Embryonic facial prominence (tissue), 1 donor: ENCODE data around the gene S100A12.
"Not testable (repeated sequence)": the region's sequence is repeated elsewhere in the genome, so short reads cannot be mapped to it uniquely, and the experiment has no call there.

Experiments
- DNase-seq: peaks from one replicate; pipeline ENCODE4 v3.0.0-alpha.2; 2016; ENCODE audit errors: extremely low spot score

Gene S100A12

DNA sequence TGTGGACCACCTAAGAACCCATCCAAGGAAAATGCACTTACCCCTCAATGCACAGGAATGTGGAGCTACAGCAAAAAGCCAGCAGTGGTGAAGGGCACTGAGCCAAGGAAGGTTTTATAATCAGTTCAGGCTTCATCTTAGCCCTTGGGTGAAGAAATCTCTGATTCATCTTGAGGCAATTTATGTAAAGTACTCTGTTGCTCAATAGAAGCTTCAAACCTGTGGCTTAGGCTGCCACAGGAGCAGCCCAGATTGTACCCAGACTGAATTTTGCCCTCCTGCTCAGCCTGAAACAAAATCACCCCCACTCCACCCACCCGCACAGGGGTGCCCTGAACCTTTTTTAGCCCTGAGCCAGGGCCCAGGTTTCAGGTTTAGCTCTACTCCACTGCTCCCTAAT is at the start of gene S100A12:
Gene S100A12 (minus strand): TSS at position 111 of the 400 bp plus-strand sequence. CDS start 1,029 bp downstream, outside the sequence.
- DNase-seq, result no peak

DNA sequence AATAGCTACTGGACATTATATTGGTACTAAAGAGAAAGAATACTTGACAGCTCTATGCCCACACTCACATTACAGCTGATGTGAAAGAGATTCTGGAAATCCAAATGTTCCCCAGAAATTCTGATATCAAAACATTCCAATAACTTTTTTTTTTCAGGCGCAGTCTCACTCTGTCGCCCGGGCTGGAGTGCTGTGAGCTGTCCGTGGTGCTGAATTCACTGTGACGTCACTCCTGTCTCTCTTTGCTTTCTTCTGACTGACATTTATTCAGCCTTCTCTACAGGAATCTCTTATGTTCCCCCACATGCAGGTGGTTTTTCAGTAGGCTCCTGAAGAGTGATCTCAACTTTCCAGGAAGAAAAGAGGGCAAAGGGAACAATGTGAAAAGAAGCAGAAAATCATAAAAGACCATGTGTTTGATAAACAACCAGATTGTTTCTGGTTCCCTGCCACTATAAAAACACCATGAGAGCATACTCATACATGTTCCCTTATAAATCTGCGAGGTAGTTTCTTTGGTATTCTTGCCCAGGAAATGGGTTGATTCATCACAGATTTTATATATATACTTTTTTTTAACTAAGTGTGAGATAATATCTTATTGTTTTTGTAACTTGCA is 47.1 kb upstream of the S100A12 start:
- DNase-seq, result peak; percentile 65

DNA sequence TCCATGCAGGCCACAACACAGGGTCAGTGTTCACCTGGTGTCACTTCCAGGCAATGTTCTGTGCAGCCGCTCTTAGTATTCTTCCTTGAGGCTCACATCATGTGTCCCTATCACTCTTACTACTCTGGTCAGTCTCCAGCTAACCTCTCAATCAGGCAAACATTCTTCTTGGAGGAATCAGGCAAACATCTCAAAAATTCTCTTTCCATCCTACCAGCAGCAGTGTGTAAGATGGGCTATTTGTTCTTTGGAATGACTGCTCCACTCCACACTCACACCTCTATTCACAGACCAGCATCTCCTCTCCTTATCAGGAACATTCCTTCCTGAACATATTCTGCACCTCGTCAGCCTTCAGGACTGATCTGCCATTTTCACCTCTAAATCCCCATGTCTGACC is 44.9 kb upstream of the S100A12 start:
- no peak for DNase-seq

DNA sequence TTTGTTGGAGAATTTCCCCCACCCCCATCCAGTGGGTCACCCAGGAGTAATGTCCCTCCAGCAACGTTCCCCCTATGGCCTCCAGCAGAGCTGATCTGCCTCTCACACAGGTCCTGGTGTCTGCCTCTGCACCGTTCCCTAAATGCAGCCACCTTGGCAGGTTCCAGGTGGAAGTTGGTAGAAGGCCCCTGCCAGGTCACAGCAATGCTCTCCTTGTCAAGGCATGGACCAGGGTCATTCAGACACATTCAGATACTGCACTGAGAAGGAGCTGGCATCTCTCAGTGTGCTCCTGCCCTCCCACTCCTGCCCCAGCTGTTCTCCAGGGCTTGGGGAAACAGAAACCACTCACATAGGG is 44.0 kb upstream of the S100A12 start:
- DNase-seq, result not testable (repeated sequence)

DNA sequence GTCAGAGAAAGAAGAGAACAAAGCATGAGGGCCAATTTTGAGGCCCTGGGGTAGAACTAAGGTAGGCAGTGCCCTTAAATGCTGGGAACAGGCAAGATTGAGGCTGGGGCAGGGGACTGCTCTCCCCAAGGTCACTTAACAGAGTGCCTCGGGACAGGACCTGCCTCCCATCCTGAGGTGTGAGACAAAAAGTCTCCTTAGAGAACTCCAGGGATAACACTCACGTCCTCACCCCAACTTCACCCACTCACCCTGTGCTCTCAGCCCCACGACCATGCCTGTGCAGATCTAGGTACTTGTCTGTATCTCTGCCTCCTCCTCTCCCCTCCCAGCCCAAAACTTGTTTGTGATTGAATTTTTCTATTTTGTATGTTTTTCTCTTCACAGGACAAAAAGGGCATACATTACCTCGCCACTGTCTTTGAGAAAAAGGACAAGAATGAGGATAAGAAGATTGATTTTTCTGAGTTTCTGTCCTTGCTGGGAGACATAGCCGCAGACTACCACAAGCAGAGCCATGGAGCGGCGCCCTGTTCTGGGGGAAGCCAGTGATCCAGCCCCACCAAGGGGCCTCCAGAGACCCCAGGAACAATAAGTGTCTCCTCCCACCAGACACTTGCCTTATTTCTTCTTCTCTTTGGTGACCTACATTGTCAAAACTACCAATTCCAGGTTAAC is 43.5 kb upstream of the S100A12 start:
- DNase-seq, result not testable (repeated sequence)

DNA sequence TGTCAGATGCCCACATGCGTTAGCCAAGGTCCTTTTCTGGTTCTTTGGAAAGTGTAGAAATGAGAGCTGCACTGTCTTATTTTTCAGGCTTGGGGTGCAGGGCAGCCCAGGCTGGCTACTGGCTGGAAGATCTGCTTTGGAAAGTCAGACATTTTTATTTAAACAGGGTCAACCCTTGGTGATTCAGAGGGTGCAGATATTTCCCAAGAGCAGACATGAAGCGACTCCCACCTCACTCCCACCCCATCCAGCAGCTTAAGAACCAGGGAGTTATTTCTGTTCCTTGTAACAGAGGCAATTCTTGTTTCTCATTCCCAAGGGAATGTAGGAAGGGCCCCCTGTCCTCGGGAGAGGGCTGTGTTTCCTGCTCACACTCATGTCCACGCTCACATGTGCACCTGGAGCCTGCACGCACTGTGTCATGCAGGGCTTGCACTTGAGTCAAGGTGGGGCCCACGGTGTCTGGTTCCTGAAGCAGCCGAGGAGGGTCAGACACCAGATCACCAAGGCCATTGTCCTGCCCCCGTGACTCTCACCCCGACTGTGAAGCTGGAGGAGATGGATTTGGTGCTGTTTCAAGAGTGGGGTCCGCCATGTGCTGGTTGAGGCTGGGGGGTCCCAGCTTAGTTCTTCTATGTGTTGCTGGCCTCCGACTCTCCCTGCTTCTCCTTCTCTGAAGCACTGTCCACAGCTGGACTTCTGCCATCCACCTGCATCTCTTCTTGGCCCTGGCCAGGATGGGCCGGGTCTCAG is 41.9 kb upstream of the S100A12 start:
- DNase-seq, result no peak

DNA sequence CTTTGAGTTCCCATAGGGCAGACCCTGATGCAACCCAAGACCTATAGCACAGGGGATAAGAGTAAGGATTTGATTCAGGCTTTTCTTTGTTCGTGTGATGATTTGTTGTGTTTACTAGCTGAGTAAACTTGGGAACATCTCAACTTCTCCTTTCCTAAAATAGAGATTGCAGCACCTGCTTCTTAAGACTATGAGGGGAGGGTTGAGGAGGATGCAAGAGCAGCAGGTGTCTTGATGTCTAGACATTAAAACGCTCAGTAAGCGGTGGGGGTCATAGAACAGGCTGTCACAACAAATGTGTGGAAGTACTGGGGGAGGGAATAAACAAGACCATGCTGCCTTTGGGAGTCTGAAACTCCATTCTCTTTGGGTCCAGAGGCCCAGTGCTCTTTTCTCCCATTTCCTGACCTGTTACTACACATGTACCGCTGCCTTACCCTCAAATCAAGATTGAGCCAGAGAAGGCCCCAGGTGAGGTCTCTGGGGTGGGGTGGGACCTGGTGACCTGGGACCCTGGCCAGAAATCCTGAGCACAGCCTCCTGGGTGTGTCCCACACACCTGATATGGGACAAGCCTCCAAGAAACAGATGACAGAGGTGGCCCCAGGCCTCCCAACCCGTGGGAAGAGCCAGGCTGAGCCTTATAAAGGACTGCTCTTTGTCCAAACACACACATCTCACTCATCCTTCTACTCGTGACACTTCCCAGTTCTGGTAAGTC is 40.6 kb upstream of the S100A12 start, which contains the start of gene S100A7A:
Gene S100A7A (plus strand): TSS at position 671 of the 721 bp plus-strand sequence. CDS start 1,563 bp downstream, outside the sequence.
- DNase-seq, result no peak

DNA sequence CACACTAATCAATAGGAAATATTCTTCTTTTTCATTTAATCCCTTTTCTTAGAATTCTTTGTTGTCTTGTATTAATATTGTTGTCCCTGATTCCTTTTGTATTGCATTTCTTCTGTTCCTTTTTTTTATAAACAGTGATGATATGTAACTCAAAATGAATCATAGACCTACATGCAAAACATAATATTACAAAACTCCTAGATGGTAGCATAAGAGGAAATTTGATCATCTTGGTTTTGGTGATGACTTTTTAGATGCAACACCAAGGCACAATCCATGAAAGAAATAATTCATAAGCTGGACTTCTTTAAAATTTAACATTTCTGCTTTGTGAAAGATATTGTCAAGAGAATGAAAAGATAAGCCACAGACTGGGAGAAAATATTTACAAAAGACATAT is 38.5 kb upstream of the S100A12 start:
- DNase-seq, result not testable (repeated sequence)

DNA sequence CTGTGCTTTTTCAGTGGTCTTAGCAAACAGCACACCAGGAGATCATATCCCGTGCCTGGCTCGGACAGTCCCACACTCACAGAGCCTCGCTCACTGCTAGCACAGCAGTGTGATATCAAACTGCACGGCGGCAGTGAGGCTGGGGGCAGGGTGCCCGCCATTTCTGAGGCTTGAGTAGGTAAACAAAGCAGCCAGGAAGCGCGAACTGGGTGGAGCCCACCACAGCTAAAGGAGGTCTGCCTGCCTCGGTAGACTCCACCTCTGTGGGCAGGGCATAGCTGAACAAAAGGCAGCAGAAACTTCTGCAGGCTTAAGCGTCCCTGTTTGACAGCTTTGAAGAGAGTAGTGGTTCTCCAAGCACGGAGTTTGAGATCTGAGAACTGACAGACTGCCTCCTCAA is 31.9 kb upstream of the S100A12 start:
- DNase-seq, result not testable (repeated sequence)

DNA sequence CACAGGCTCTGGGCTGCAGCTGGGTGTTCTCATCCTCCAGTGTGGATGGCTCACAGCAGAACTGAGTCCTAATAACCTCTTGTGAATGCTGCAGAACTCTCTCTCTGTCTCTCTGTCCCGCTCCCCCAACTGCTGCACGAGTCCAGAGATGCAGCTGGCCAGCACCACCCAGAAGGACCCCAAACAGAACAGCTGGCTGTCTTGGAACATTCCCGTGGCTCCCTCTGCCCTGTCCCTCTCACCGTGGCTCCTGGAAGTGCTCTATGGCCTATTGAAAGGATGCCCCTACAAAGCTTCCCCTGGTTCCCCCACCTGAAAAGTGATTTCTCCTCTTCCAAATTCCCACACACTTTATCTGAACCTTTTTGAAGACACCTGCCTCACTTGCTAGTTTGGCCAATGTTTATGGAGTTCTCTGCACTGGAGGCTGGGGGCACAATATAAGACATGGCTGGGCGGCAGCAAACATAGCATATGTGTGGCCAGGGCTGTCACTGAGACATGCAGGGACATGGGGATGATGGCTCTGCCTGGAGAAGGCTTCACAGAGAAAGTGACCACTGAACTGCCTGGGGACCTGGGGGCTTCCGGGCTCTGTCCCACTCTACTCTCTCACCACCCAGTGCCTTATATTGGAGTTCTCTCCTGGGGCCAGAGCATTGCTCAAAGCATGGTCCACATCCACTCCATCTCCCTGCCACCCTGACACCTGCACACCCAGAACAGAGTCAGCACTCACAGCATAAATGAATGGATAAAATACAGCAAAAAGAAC is 30.6 kb upstream of the S100A12 start:
- DNase-seq, result not testable (repeated sequence)

DNA sequence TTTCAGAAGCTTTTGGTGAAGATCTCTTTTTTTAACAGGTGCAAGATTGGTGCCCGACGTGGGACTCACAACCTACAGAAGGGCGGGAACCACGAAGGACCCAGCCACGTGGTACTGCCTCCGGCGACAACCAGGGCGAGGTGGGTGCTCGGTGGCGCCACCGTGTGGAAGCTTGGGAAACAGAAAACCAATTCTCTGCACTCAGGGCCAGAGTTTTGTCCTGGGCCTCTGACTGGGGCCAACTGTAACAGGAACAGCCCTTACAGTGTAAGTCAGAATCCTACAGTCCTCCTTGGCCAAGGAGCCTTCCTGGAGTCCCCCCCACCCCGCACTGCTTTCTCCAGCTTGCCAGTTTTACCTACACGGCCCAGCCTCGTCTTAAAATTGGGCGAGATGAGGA is 29.3 kb upstream of the S100A12 start:
- DNase-seq, result no peak

DNA sequence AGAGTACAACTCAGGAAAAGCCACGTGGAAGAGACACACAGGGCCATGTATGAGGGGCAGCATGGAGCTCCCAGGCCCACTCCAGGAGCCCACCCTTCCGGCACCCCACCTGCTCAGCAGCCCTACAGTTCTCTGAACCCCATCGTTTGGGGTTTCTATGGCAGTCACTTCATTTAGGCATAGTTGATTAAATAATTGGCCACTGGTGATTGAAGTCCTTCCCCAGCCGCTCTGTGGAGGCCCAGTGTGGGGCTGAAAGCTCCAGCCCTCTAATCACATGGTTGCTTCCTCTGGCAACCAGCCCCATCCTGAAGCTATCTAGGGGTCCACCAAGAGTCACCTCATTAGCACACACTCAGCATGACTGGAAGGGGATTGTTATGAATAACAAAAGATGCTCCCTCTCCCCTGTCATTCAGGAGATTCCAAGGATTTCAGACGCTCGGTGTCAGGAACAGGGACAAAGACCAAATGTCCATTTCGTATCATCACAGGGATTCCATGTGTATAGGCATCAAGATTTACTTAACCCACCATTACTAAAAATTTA is 28.7 kb upstream of the S100A12 start:
- DNase-seq, result no peak

DNA sequence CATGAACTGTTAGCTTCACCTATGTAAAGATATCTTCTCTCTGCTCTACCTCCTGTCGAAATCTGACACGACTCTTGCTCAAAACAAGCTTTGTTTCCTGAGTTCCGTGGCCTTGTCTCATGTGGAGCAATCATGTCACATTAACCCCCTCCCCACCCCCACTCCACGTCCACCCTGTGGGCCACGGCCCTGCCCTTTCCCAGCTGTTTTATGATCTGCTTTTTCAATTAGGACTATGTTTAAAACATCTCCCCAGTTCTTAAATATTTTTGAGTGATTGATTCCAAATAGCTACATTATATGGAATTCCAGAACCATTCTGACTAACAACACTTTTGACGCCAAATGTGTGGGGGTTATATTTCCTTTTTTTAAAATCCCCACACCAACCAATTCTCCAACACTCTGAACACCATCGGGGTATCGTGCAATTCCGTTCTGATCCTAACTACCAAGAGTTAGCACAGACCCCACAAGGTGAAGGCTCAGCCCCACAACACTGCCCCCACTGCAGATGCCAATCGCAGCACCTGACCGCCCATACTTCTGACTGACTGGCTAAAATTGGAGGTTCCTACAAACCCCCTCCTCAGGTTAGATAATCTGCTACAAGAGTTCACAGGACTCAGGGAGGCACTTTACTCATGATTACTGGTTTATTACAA is 28.1 kb upstream of the S100A12 start:
- DNase-seq, result no peak

DNA sequence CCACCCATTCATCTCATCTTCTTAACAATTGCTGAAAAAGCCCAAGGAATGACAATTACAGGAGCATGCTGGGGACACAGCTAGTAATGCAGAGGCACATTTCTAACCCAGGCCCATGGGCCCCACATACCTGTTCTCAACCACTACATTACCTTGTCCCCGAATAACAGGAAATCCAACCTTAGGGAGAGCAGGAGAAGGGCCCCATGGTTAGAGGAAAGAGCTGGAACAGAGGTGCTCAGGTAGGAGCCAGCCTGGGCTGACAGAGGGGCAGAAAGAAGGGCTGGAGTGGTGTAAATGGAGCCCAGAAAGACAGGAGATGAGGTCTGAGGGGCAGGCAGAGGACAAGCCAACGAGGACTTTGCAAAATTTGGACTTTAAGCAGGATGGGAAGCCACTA is 26.8 kb upstream of the S100A12 start:
- no peak for DNase-seq

DNA sequence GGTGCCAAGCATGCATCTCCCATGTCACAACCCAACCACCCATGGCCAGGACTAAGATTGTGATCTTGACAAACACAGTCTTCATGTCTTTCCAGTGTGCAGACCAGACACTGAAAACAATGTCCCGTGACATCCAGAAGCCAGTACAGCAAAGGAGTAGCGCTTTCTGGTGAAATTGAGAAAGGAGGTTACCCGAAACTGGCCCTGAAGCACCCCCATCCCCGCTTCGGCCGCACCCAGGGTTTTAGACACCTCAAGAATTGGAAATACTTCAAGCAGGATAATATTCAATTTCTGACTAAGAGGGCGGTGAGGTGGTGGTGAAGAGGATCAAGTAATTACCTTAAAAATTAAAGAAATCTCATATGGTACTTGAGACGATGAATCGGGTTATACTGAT is 26.0 kb upstream of the S100A12 start:
- no peak for DNase-seq

DNA sequence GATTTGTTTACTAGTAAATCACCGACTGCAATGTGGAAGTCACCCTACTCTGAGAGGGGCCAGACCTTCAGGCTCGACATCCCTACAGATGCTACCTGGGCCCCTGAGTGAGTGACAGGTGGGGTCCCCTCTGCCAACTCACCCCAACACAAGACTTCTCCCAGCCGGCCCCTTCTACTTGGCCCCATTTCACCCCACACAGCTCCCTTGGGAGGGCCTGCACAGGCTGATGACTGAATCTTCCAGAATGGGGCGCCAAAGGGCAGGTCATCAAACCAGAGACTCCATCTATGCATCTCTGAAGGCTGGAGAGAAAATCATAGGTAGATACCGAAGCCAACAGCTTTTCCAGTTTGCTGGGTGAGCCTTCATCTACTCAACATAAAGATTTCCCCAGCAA is 24.8 kb upstream of the S100A12 start:
- DNase-seq, result no peak

DNA sequence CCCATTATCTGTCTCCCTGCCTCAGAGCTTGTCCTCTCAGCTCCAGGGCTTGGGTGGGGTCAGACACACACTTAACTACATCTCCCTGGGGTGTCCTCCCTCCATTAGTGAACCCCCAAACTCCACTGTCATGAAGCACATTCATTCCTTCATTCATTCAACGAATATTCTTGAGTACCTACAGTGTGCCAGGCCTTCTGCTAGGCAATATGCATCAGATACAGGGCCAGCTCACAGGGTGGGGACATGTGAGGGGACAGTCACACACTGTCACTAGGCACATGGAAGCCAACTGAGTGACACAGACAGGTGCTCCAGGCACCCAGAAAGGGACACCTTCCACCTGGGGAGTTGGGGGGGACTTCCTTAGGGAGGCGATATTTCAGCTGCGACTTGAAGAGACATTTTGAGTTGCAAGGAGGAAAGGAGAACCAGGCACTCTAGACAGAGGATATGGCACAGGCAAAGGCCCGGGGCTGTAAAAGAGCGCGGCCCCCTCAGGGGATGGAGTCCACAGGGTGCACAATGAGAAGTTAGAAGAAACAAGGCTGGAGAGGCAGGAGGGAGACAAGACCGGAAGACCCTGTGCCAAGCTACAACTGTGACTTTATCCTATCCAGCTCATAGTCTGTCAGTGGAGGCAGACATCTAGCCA is 24.1 kb upstream of the S100A12 start:
- no peak for DNase-seq

DNA sequence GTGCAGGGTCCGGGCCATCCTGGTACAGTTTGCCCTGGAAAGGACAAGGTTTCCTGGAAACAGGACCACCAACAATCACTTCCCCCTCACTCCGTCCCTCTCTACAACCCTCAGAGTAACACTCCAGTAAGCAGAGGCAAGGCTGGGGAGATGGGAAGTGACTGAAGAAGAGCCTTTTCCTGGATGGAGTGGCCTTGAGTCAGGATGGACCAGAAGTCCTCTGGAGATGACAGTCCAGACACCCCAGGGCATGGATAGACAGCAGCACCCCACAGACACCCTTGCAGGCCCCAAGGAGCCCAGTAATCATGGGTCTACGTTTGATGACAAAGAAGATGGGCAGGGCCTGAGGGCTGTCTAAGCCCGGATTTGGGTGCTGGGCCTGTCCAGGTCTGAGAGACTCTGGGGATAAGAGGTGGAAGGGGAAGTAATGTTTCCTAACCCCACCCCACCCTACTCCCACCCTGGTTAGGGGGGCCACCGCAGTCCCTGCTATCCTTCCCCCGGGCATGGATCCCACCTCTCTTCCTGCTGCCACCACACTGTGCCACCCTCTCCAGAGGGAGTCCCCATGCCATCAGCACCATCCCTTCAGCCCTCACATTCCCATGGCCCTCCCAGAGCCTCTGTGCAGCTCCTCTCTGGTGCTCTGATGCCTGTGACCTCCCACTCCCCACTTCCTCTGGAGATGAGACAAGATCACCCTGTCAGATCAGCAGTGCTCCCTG is 22.7 kb upstream of the S100A12 start:
- DNase-seq, result no peak
